B cell (primary cell): ENCODE results near the gene FUT7. TPM values are rescaled to one million over a fixed set of nuclear protein-coding genes. Genes with fewer than 3 reads are reported as not detected.

Experiments used
- ATAC-seq: fragments of 200-7000 bp; cut with Tn5 transposase; one replicate; pipeline ENCODE4 v1.10.0; 2021; ENCODE audit warnings: low read depth, mild to moderate bottlenecking, moderate number of reproducible peaks, moderate library complexity
- CTCF ChIA-PET: fragments of 350-600 bp; sonication (Branson Sonifier 250); formaldehyde crosslinking; loops from one replicate; lab custom pipeline; 2021; ENCODE audit warnings: antibody characterized with exemption, inconsistent platforms; lab: Charles Lee
- POLR2A ChIA-PET: fragments of 350-600 bp; sonication (Branson Sonifier 250); formaldehyde crosslinking; loops from one replicate; lab custom pipeline; 2021; ENCODE audit warnings: antibody characterized with exemption; lab: Charles Lee
- DNase-seq: peaks from one replicate; pipeline ENCODE4 v3.0.0; 2013
- H2AFZ ChIP-seq: 2 replicates; pipeline ENCODE4 v1.6.1; 2012; ENCODE audit warnings: mild to moderate bottlenecking, low read depth, low read length; ENCODE audit not compliant: insufficient read depth, poor library complexity, severe bottlenecking
- H3K27ac ChIP-seq, 2 donors: 1 replicate in 1 of 2; 2 replicates in 1 of 2; pipeline ENCODE4 v1.5.1; 2012 to 2013; ENCODE audit warnings: low read length in 2 of 2, mild to moderate bottlenecking in 2 of 2, moderate library complexity in 1 of 2
- H3K27me3 ChIP-seq, 4 experiments: fragments of 200-600 bp in 1 of 4; sonication (generic) in 1 of 4; replicated peaks in 1 of 4; 1 replicate in 2 of 4; 2 replicates in 2 of 4; pipeline versions ENCODE4 v1.6.1 to v1.7.0; 2013 to 2016; ENCODE audit warnings: low read length in 3 of 4, mild to moderate bottlenecking in 2 of 4, mixed read lengths in 1 of 4, moderate library complexity in 1 of 4; ENCODE audit not compliant: insufficient read depth in 4 of 4, control insufficient read depth in 3 of 4; ENCODE audit errors: control extremely low read depth in 1 of 4
- H3K36me3 ChIP-seq, 2 experiments: replicated peaks in 1 of 2; 1 replicate in 1 of 2; 2 replicates in 1 of 2; pipeline versions ENCODE4 v1.6.1 to v1.7.1; 2013; ENCODE audit warnings: low read length in 1 of 2; ENCODE audit not compliant: insufficient read depth in 2 of 2, control insufficient read depth in 1 of 2; ENCODE audit errors: control extremely low read depth in 1 of 2, extremely low read depth in 1 of 2
- H3K4me1 ChIP-seq, 2 donors: fragments of 200-600 bp in 1 of 2; sonication (generic) in 1 of 2; 1 replicate in 1 of 2; 2 replicates in 1 of 2; pipeline versions ENCODE4 v1.5.1 to v1.6.1; 2013 to 2017; ENCODE audit warnings: low read length in 2 of 2; ENCODE audit not compliant: control insufficient read depth in 2 of 2, insufficient read depth in 2 of 2
- H3K4me2 ChIP-seq: replicated peaks from 2 replicates; pipeline ENCODE3; 2012; ENCODE audit warnings: mild to moderate bottlenecking, low read depth, low read length; ENCODE audit not compliant: poor library complexity, severe bottlenecking
- H3K4me3 ChIP-seq, 5 experiments: fragments of 200-600 bp in 1 of 5; sonication (generic) in 1 of 5; 1 replicate in 3 of 5; 2 replicates in 2 of 5; pipeline versions ENCODE4 v1.5.1 to v1.7.0; 2011 to 2016; ENCODE audit warnings: low read length in 4 of 5, mild to moderate bottlenecking in 4 of 5, low read depth in 2 of 5, control low read depth in 1 of 5, moderate library complexity in 1 of 5; ENCODE audit not compliant: insufficient read depth in 1 of 5; ENCODE audit errors: control extremely low read depth in 1 of 5, extremely low read depth in 1 of 5
- H3K79me2 ChIP-seq: fragments of 200-600 bp; sonication (generic); one replicate; pipeline ENCODE4 v1.6.0; 2016; ENCODE audit warnings: low read length; ENCODE audit not compliant: control insufficient read depth, insufficient read depth
- H3K9ac ChIP-seq: fragments of 200-600 bp; sonication (generic); 2 replicates; pipeline ENCODE4 v1.6.1; 2017; ENCODE audit warnings: mild to moderate bottlenecking, low read length, moderate library complexity
- H3K9me3 ChIP-seq, 3 donors: one replicate each; pipeline versions ENCODE4 v1.6.1 to v1.7.1; 2013; ENCODE audit warnings: low read length in 2 of 3; ENCODE audit not compliant: control insufficient read depth in 2 of 3, insufficient read depth in 1 of 3; ENCODE audit errors: control extremely low read depth in 1 of 3
- H4K20me1 ChIP-seq: 2 replicates; pipeline ENCODE4 v1.6.0; 2012; ENCODE audit warnings: mild to moderate bottlenecking, low read length; ENCODE audit not compliant: insufficient read depth, control insufficient read depth, poor library complexity, severe bottlenecking
- H3K27ac Mint-ChIP-seq: one replicate; pipeline ENCODE4 v1.8.0; 2021; ENCODE audit warnings: mixed read lengths
- H3K27me3 Mint-ChIP-seq: one replicate; pipeline ENCODE4 v1.8.0; 2021; ENCODE audit warnings: mixed read lengths
- H3K4me1 Mint-ChIP-seq: one replicate; pipeline ENCODE4 v1.8.0; 2021; ENCODE audit warnings: mixed read lengths
- H3K4me3 Mint-ChIP-seq: one replicate; pipeline ENCODE4 v1.8.0; 2021; ENCODE audit warnings: mixed read lengths
- H3K9me3 Mint-ChIP-seq: one replicate; pipeline ENCODE4 v1.8.0; 2022; ENCODE audit warnings: mixed read lengths; ENCODE audit not compliant: insufficient read depth
- CTCF ChIP-seq: fragments of 200-600 bp; IDR thresholded peaks from one replicate; pipeline ENCODE4 v1.8.0; 2022; ENCODE audit warnings: antibody characterized with exemption, mild to moderate bottlenecking
- EZH2 ChIP-seq: IDR thresholded peaks from 2 replicates; pipeline ENCODE4 v1.6.1; 2012; ENCODE audit warnings: borderline replicate concordance, low read depth, mild to moderate bottlenecking, moderate library complexity, low read length; ENCODE audit not compliant: insufficient read depth, poor library complexity, severe bottlenecking
- WGBS: methylation state at CpG from one replicate; pipeline ENCODE4 v1.1.5; 2013; ENCODE audit warnings: missing lambda C conversion rate; ENCODE audit not compliant: insufficient coverage; 5-methylcytosine and 5-hydroxymethylcytosine counted together
- intact Hi-C: fragments of 100-400 bp; cut with micrococcal nuclease; formaldehyde crosslinking; loops from one replicate; pipeline ENCODE4 v1.10.0; 2022
- polyA plus RNA-seq: library from polyadenylated mRNA; depleted of rRNA; stranded (reverse); fragments of >200 nt; gene quantifications from 2 replicates; pipeline ENCODE4 v1.2.3, GENCODE V29; 2012
- total RNA-seq, 2 donors: library from RNA; stranded (reverse); fragments of 120-200 nt in 1 of 2; gene quantifications; 1 replicate in 1 of 2; 2 replicates in 1 of 2; pipeline versions ENCODE4 v1.2.3 to v1.2.4, GENCODE V29; 2013 to 2022

The FUT7 gene
- total and polyA plus RNA-seq, 2 donors (not counting 1 experiment from before 2014, with no cell fraction given) = 7.3 to 8.2 TPM

DNA sequence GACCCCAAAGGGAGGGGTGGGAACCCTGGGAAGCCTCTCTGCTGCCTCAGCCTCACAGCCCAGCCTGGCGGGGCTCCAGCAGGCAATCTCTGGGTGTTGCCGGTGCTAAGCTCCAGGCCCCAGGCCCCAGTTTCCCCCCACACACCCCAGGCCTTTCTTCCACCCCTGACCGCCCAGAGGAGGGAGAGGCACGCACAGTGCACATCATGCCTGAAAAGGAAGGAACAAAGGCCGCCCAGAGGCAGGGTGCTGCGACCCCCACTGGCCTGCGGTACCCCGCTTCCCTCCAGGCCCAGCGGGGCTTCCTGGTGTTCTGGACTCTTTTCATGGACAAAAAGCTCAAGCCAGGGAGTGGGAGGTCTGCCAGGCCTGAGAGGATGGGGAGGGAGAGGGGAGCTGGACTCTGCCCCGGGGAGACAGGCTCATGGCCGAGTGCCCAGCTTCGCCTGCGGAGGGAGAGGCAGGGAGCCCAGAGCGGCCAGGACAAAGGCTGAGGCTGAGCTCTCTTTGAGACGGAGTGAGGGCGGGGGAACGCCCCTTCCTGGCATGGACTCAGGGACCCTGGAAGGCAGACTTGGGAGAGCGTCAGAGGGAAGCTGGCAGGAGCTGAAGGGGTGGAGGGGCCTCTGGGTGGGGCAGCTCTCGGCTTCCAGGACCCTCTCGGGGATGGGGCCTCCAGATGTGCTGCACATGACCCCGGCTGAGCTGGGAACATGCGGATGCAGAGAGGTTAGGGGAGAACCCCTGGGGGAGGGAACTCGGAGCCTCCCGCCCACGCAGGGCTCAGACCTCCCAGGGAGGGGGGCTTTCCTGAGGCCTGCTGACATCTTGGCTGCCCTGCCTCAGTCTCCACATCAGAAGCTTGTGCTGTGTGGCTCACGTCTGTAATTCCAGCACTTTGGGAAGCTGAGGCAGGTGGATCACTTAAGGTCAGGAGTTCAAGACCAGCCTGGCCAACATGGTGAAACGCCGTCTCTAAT is 23.8 kb upstream of the FUT7 start:
- intact Hi-C loops = no loop called here
- Histone ChIP-seq H3K4me3 (no peak overlapping the region), H2AFZ (no peak overlapping the region), H3K79me2 (no peaks in the 10 kb centered on the region), H3K4me2 (no peak overlapping the region), H3K27ac (no peak overlapping the region), H3K27me3 (peaks cover 0 to 37% (median 20%) of the 10 kb centered on the region in 4 experiments), H4K20me1 (no peaks in the 10 kb centered on the region), H3K9ac (no peak overlapping the region), H3K4me1 (peaks cover 14 to 15% of the 10 kb centered on the region in 2 donors), H3K36me3 (no peaks in the 10 kb centered on the region), H3K9me3 (peaks cover 0 to 13% (median 0%) of the 10 kb centered on the region in 3 donors)
- H3K4me3 Mint-ChIP-seq = no peak overlapping the region
- TF ChIP-seq EZH2 = no peak
- TF ChIP-seq CTCF = no peak
- H3K27ac Mint-ChIP-seq = no peak overlapping the region
- WGBS = 84% methylated on average over 24 of the region's 28 CpGs
- ATAC-seq (no peak), DNase-seq (no peak)
- H3K27me3 Mint-ChIP-seq = peaks cover 5% of the 10 kb centered on the region
- peaks cover 4% of the 10 kb centered on the region for H3K4me1 Mint-ChIP-seq
- ChIA-PET CTCF (interaction anchor here (0.6 to 2.3 kb wide), 5 partner anchors 9 to 21 kb away, joined by 3 to 9 read pairs (median 6); partner anchors contain the start of gene SAPCD2), POLR2A (interaction anchor here (1.0 kb wide), 1 partner anchor 31 kb away, joined by 3 read pairs; the partner anchor contains the start of gene MAN1B1)
- H3K9me3 Mint-ChIP-seq = no peaks in the 10 kb centered on the region
